GM12878 (cell line): ENCODE measurements around the gene MAML3. TPM values are rescaled to one million over a fixed set of nuclear protein-coding genes. Genes with fewer than 3 reads are reported as not detected.

Experiments
- ATAC-seq: fragments of 200-7000 bp; cut with Tn5 transposase; 3 replicates; pipeline ENCODE4 v1.9.1; 2020; ENCODE audit warnings: mild to moderate bottlenecking, moderate library complexity
- BruUV-seq: library from RNA; stranded (reverse); fragments of 400-500 nt; replicated peaks from 2 replicates; lab custom pipeline; 2021; lab: Mats Ljungman, UMichigan
- CTCF ChIA-PET: fragments of 300-600 bp; sonication (Branson Sonifier 250); formaldehyde crosslinking; extraction: SDS; loops from one replicate; lab custom pipeline; 2021; ENCODE audit warnings: inconsistent platforms; lab: Yijun Ruan, JAX
- POLR2A ChIA-PET: fragments of 350-600 bp; formaldehyde crosslinking; extraction: SDS; loops from one replicate; lab custom pipeline; 2021; ENCODE audit warnings: inconsistent platforms; lab: Charles Lee
- RAD21 ChIA-PET: fragments of 300-600 bp; sonication (Branson Sonifier 250); formaldehyde crosslinking; loops from one replicate; lab custom pipeline; 2023; ENCODE audit warnings: antibody characterized with exemption; ENCODE audit not compliant: unreplicated experiment; lab: Charles Lee
- SMC1A ChIA-PET: fragments of 300-600 bp; sonication (Branson Sonifier 250); formaldehyde crosslinking; loops from one replicate; lab custom pipeline; 2023; ENCODE audit not compliant: unreplicated experiment, uncharacterized antibody; lab: Charles Lee
- DNase-seq: peaks from one replicate; pipeline ENCODE4 v3.0.0-alpha.2; 2011; ENCODE audit warnings: low read depth, low spot score
- FAIRE-seq: peaks from 3 replicates; lab custom pipeline; 2011; peaks lifted over from hg19 to GRCh38; lab: Jason Lieb, UNC
- H2AFZ ChIP-seq: 2 replicates; pipeline ENCODE4 v1.6.0; 2011; ENCODE audit warnings: low read depth, low read length, control low read depth; ENCODE audit not compliant: control insufficient read depth
- H3K27ac ChIP-seq: 2 replicates; pipeline ENCODE4 v1.5.1; 2011; ENCODE audit warnings: control low read depth; ENCODE audit not compliant: control insufficient read depth, insufficient read depth
- H3K27me3 ChIP-seq, 2 experiments: replicated peaks in 1 of 2; 2 replicates each; pipeline versions ENCODE4 v1.6.0 to v1.6.1; 2011; ENCODE audit warnings: low read length in 1 of 2; ENCODE audit not compliant: control insufficient read depth in 2 of 2, insufficient read depth in 2 of 2
- H3K36me3 ChIP-seq, 2 experiments: 2 replicates each; pipeline ENCODE4 v1.5.1; 2011; ENCODE audit warnings: low read length in 1 of 2; ENCODE audit not compliant: control insufficient read depth in 2 of 2, insufficient read depth in 2 of 2
- H3K4me1 ChIP-seq: 2 replicates; pipeline ENCODE4 v1.6.1; 2011; ENCODE audit warnings: mild to moderate bottlenecking, low read length, moderate library complexity, mixed read lengths; ENCODE audit not compliant: control insufficient read depth, insufficient read depth
- H3K4me2 ChIP-seq: 2 replicates; pipeline ENCODE4 v1.6.0; 2011; ENCODE audit warnings: control low read depth; ENCODE audit not compliant: control insufficient read depth, insufficient read depth
- H3K4me3 ChIP-seq: fragments of 200-600 bp; sonication (generic); 2 replicates; pipeline ENCODE4 v1.5.1; 2016
- H3K79me2 ChIP-seq: 2 replicates; pipeline ENCODE4 v1.6.0; 2011; ENCODE audit warnings: low read length; ENCODE audit not compliant: control insufficient read depth, insufficient read depth
- H3K9ac ChIP-seq: 2 replicates; pipeline ENCODE4 v1.8.0; 2011; ENCODE audit warnings: low read length, control low read depth, mixed read lengths; ENCODE audit not compliant: control insufficient read depth, insufficient read depth
- H3K9me3 ChIP-seq: replicated peaks from 3 replicates; pipeline ENCODE4 v1.5.1; 2011; ENCODE audit warnings: mild to moderate bottlenecking, low read length; ENCODE audit not compliant: control insufficient read depth, insufficient read depth
- H4K20me1 ChIP-seq: 2 replicates; pipeline ENCODE4 v1.6.0; 2011; ENCODE audit not compliant: control insufficient read depth, insufficient read depth
- ATF7 ChIP-seq: fragments of 450-650 bp; IDR thresholded peaks from 2 replicates; pipeline ENCODE4 v1.6.1; 2016; ENCODE audit warnings: low read depth, mild to moderate bottlenecking
- CBX5 ChIP-seq: sonication (generic); IDR thresholded peaks from 2 replicates; pipeline ENCODE4 v1.6.1; 2016; ENCODE audit warnings: low read depth, moderate library complexity, mild to moderate bottlenecking, inconsistent platforms
- CHD1 ChIP-seq: IDR thresholded peaks from 2 replicates; pipeline ENCODE4 v1.6.1; 2012; ENCODE audit warnings: low read depth, low read length, improper control_type of control experiment
- CHD2 ChIP-seq: IDR thresholded peaks from 2 replicates; pipeline ENCODE4 v1.6.1; 2011; ENCODE audit warnings: low read depth, low read length, improper control_type of control experiment, borderline replicate concordance
- FOXM1 ChIP-seq: IDR thresholded peaks from 2 replicates; pipeline ENCODE4 v1.6.1; 2012; ENCODE audit warnings: low read depth, mild to moderate bottlenecking, inconsistent platforms, low read length, moderate library complexity
- GABPA ChIP-seq: IDR thresholded peaks from 2 replicates; pipeline ENCODE4 v1.6.1; 2014; ENCODE audit warnings: antibody characterized with exemption, low read depth, mild to moderate bottlenecking, inconsistent platforms
- HDGF ChIP-seq: fragments of 450-650 bp; IDR thresholded peaks from 2 replicates; pipeline ENCODE4 v1.6.1; 2016; ENCODE audit warnings: antibody characterized with exemption
- MEF2A ChIP-seq: IDR thresholded peaks from 2 replicates; pipeline ENCODE4 v1.6.1; 2011; ENCODE audit warnings: low read depth, mild to moderate bottlenecking, low read length, moderate library complexity; ENCODE audit not compliant: insufficient read depth
- NFXL1 ChIP-seq: fragments of 450-650 bp; IDR thresholded peaks from 2 replicates; pipeline ENCODE4 v1.6.1; 2017; ENCODE audit warnings: antibody characterized with exemption, mild to moderate bottlenecking, borderline replicate concordance
- PAX5 ChIP-seq: IDR thresholded peaks from 2 replicates; pipeline ENCODE4 v1.6.1; 2011; ENCODE audit warnings: low read depth, low read length, borderline replicate concordance
- PRDM15 ChIP-seq: fragments of 450-650 bp; formaldehyde crosslinking; IDR thresholded peaks from 2 replicates; pipeline ENCODE4 v1.4.0; 2020; ENCODE audit warnings: mild to moderate bottlenecking, moderate library complexity
- RBBP5 ChIP-seq: fragments of 200-600 bp; sonication (generic); conservative IDR thresholded peaks from 2 replicates; pipeline ENCODE4 v1.6.1; 2016
- RFX5 ChIP-seq: IDR thresholded peaks from 2 replicates; pipeline ENCODE4 v1.6.1; 2011; ENCODE audit warnings: low read depth, low read length, improper control_type of control experiment
- SIX5 ChIP-seq: IDR thresholded peaks from 2 replicates; pipeline ENCODE4 v1.6.1; 2011; ENCODE audit warnings: mild to moderate bottlenecking, low read depth, low read length, moderate library complexity; ENCODE audit not compliant: severe bottlenecking
- YBX1 ChIP-seq: fragments of 450-650 bp; IDR thresholded peaks from 2 replicates; pipeline ENCODE4 v1.6.1; 2016; ENCODE audit warnings: antibody characterized with exemption
- ZBTB40 ChIP-seq: fragments of 450-650 bp; IDR thresholded peaks from 2 replicates; pipeline ENCODE4 v1.6.1; 2016; ENCODE audit warnings: mild to moderate bottlenecking, moderate library complexity, borderline replicate concordance
- ZNF24 ChIP-seq: fragments of 450-650 bp; IDR thresholded peaks from 2 replicates; pipeline ENCODE4 v1.6.1; 2017; ENCODE audit warnings: antibody characterized with exemption, mild to moderate bottlenecking
- WGBS: methylation state at CpG from one replicate; pipeline ENCODE4 v1.1.6; 2016; ENCODE audit warnings: low lambda C conversion rate; ENCODE audit not compliant: insufficient replicate concordance, insufficient coverage; ENCODE audit errors: missing lambda C conversion rate; 5-methylcytosine and 5-hydroxymethylcytosine counted together
- in situ Hi-C: fragments of 300-500 bp; cut with MboI; formaldehyde crosslinking; loops from 9 replicates; pipeline ENCODE4 v1.14.3; 2018; ENCODE audit warnings: mixed read lengths
- intact Hi-C: fragments of 100-400 bp; cut with micrococcal nuclease; formaldehyde crosslinking; loops from one replicate; pipeline ENCODE4 v1.14.2; 2022; ENCODE audit not compliant: unreplicated experiment
- polyA plus RNA-seq, 11 experiments: library from polyadenylated mRNA; depleted of rRNA in 4 of 11; unstranded in 6 of 11; stranded (reverse) in 5 of 11; fragments of >200 nt; fragmentation: Nextera tagmentation in 4 of 11; fragmentation: Illumina TruSeq in 1 of 11; extraction: Ambion mirVana in 4 of 11; extraction: Trizol in 1 of 11; gene quantifications; 1 replicate in 1 of 11; 2 replicates in 10 of 11; pipeline versions ENCODE4 v1.2.1 to v1.2.3, GENCODE V29; 2011 to 2016; ENCODE audit warnings: inconsistent platforms in 2 of 11, missing spikeins in 2 of 11, low read depth in 1 of 11
- total RNA-seq, 4 experiments: library from RNA; depleted of rRNA in 3 of 4; stranded (reverse); fragments of >200 nt in 3 of 4; fragmentation: Illumina TruSeq in 1 of 4; extraction: Trizol in 1 of 4; gene quantifications; 2 replicates each; pipeline versions ENCODE4 v1.2.1 to v1.2.3, GENCODE V29; 2013 to 2021

MAML3 gene
- total and polyA plus RNA-seq, 10 of the 15 experiments (the other 5 are each of a cell fraction or from before 2014, with no cell fraction given), result under 0.01 to 0.53 (median 0.06) TPM; not detected in 2

- H3K27ac ChIP-seq, result no peak overlapping the region
- ChIA-PET CTCF (no interaction called here), POLR2A (no interaction called here), RAD21 (no interaction called here), SMC1A (no interaction called here)
- H3K4me2 ChIP-seq, result no peak overlapping the region
- no peaks in the 10 kb centered on the region for H3K36me3 ChIP-seq
- no peak for ATAC-seq
- no peak overlapping the region for H2AFZ ChIP-seq
- H3K9me3 ChIP-seq, result peaks cover 3% of the 10 kb centered on the region; the same call in 2 of the 3 replicates
- intact Hi-C loops, result no loop called here
- no peaks in the 10 kb centered on the region; a peak in 2 of 4 replicates for H3K27me3 ChIP-seq
- no peaks in the 10 kb centered on the region for H4K20me1 ChIP-seq
- no peaks in the 10 kb centered on the region for H3K4me1 ChIP-seq
- 20% methylated on average over 3 of the region's 3 CpGs for WGBS
- H3K79me2 ChIP-seq, result no peaks in the 10 kb centered on the region
- DNase-seq, result no peak
- FAIRE-seq, result no peak
- in situ Hi-C loops, result no loop called here
- BruUV-seq, result no TSS peak
- H3K4me3 ChIP-seq, result no peak overlapping the region
- H3K9ac ChIP-seq, result no peak overlapping the region
- TF ChIP-seq ZBTB40 (no peak), MEF2A (no peak), SIX5 (no peak), CHD2 (no peak), CHD1 (no peak), ATF7 (no peak), RBBP5 (no peak), PRDM15 (CRISPR knock-in tag) (no peak), CBX5 (no peak), GABPA (no peak), NFXL1 (no peak), ZNF24 (no peak), YBX1 (no peak), HDGF (no peak), PAX5 (no peak), RFX5 (no peak), FOXM1 (no peak)
Observed at GRCh38 chr4:139813881-139814280, 340.1 kb downstream of the MAML3 start.
